IMR-90 (cell line): Measurements from ENCODE around the gene HSP90AA1. TPM values are rescaled to one million over a fixed set of nuclear protein-coding genes. Genes with fewer than 3 reads are reported as not detected.

Source experiments
- ATAC-seq: fragments of 200-7000 bp; cut with Tn5 transposase; 2 replicates; pipeline ENCODE4 v1.9.1; 2020; ENCODE audit warnings: low read depth, mild to moderate bottlenecking, moderate library complexity
- BruUV-seq: library from RNA; stranded (reverse); fragments of 400-500 nt; replicated peaks from 2 replicates; lab custom pipeline; 2021; lab: Mats Ljungman, UMichigan
- CTCF ChIA-PET: fragments of 300-600 bp; formaldehyde crosslinking; extraction: SDS; loops from one replicate; lab custom pipeline; 2021; ENCODE audit warnings: antibody characterized with exemption; lab: Yijun Ruan, JAX
- POLR2A ChIA-PET: fragments of 300-600 bp; sonication (Branson Sonifier 250); formaldehyde crosslinking; loops from one replicate; lab custom pipeline; 2022; ENCODE audit warnings: antibody characterized with exemption; ENCODE audit not compliant: unreplicated experiment; lab: Charles Lee
- DNase-seq: peaks from one replicate; pipeline ENCODE4 v3.0.0; 2013
- H2AFZ ChIP-seq: replicated peaks from 2 replicates; pipeline ENCODE3; 2013; ENCODE audit warnings: low read length, mild to moderate bottlenecking; ENCODE audit not compliant: poor library complexity
- H2AK5ac ChIP-seq: 2 replicates; pipeline ENCODE4 v1.6.1; 2013; ENCODE audit warnings: low read depth, low read length, inconsistent platforms
- H2AK9ac ChIP-seq: replicated peaks from 2 replicates; pipeline ENCODE3; 2013; ENCODE audit warnings: mild to moderate bottlenecking, low read depth, low read length, moderate library complexity; ENCODE audit not compliant: poor library complexity
- H2BK120ac ChIP-seq: 2 replicates; pipeline ENCODE4 v1.6.1; 2013; ENCODE audit warnings: low read depth, low read length, inconsistent platforms
- H2BK15ac ChIP-seq: 3 replicates; pipeline ENCODE4 v1.6.1; 2013; ENCODE audit warnings: low read depth, low read length, inconsistent platforms
- H2BK20ac ChIP-seq: 2 replicates; pipeline ENCODE4 v1.6.1; 2013; ENCODE audit warnings: low read depth, mild to moderate bottlenecking, inconsistent platforms, low read length, moderate library complexity
- H2BK5ac ChIP-seq: 2 replicates; pipeline ENCODE4 v1.6.1; 2013; ENCODE audit warnings: mild to moderate bottlenecking, low read depth, low read length, inconsistent platforms; ENCODE audit not compliant: poor library complexity, severe bottlenecking
- H3K14ac ChIP-seq: replicated peaks from 2 replicates; pipeline ENCODE4 v1.6.1; 2013; ENCODE audit warnings: low read depth, low read length, inconsistent platforms
- H3K18ac ChIP-seq: 2 replicates; pipeline ENCODE4 v1.6.1; 2013; ENCODE audit warnings: low read depth, low read length, control low read depth
- H3K23ac ChIP-seq: 2 replicates; pipeline ENCODE4 v1.6.1; 2013; ENCODE audit warnings: low read depth, low read length, inconsistent platforms
- H3K27ac ChIP-seq: 2 replicates; pipeline ENCODE4 v1.5.1; 2013; ENCODE audit warnings: mild to moderate bottlenecking, control low read depth, low read length; ENCODE audit not compliant: insufficient read depth
- H3K27me3 ChIP-seq: 2 replicates; pipeline ENCODE4 v1.6.1; 2013; ENCODE audit warnings: low read length; ENCODE audit not compliant: control insufficient read depth, insufficient read depth
- H3K36me3 ChIP-seq: 2 replicates; pipeline ENCODE4 v1.6.1; 2013; ENCODE audit warnings: low read length, mixed read lengths; ENCODE audit not compliant: control insufficient read depth, insufficient read depth
- H3K4ac ChIP-seq: 2 replicates; pipeline ENCODE4 v1.6.1; 2013; ENCODE audit warnings: low read depth, low read length, inconsistent platforms
- H3K4me1 ChIP-seq: 2 replicates; pipeline ENCODE4 v1.6.1; 2013; ENCODE audit warnings: low read length, mixed read lengths; ENCODE audit not compliant: control insufficient read depth, insufficient read depth
- H3K4me2 ChIP-seq: 2 replicates; pipeline ENCODE4 v1.6.1; 2013; ENCODE audit warnings: low read depth, mild to moderate bottlenecking, control low read depth, low read length, moderate library complexity
- H3K4me3 ChIP-seq: 2 replicates; pipeline ENCODE4 v1.5.1; 2013; ENCODE audit warnings: low read depth, mild to moderate bottlenecking, control low read depth, low read length, moderate library complexity; ENCODE audit not compliant: insufficient read depth
- H3K56ac ChIP-seq: 2 replicates; pipeline ENCODE4 v1.6.1; 2013; ENCODE audit warnings: low read length, inconsistent platforms; ENCODE audit not compliant: insufficient read depth; ENCODE audit errors: extremely low read depth
- H3K79me1 ChIP-seq, 2 experiments: 2 replicates each; pipeline ENCODE4 v1.6.1; 2013; ENCODE audit warnings: low read length in 2 of 2, inconsistent platforms in 1 of 2, low read depth in 1 of 2
- H3K9ac ChIP-seq: 2 replicates; pipeline ENCODE4 v1.6.1; 2013; ENCODE audit warnings: low read depth, low read length, control low read depth
- H3K9me1 ChIP-seq: 2 replicates; pipeline ENCODE4 v1.6.1; 2013; ENCODE audit warnings: low read length, inconsistent platforms; ENCODE audit not compliant: insufficient read depth
- H3K9me3 ChIP-seq: 2 replicates; pipeline ENCODE4 v1.6.1; 2013; ENCODE audit warnings: low read length; ENCODE audit not compliant: control insufficient read depth, insufficient read depth
- H4K20me1 ChIP-seq: 2 replicates; pipeline ENCODE4 v1.6.1; 2013; ENCODE audit warnings: low read length, inconsistent platforms; ENCODE audit not compliant: insufficient read depth
- H4K5ac ChIP-seq: 2 replicates; pipeline ENCODE4 v1.6.1; 2013; ENCODE audit warnings: mild to moderate bottlenecking, low read depth, low read length, control low read depth
- H4K8ac ChIP-seq, 2 experiments: 2 replicates each; pipeline ENCODE4 v1.6.1; 2013; ENCODE audit warnings: low read depth in 2 of 2, low read length in 2 of 2, control low read depth in 1 of 2, inconsistent platforms in 1 of 2
- H4K91ac ChIP-seq: 2 replicates; pipeline ENCODE4 v1.6.1; 2013; ENCODE audit warnings: low read depth, low read length, inconsistent platforms; ENCODE audit not compliant: insufficient read depth
- BHLHE40 ChIP-seq: fragments of 150-350 bp; IDR thresholded peaks from 2 replicates; pipeline ENCODE4 v1.6.1; 2016; ENCODE audit warnings: mild to moderate bottlenecking, low read depth, low read length
- CEBPB ChIP-seq: IDR thresholded peaks from 2 replicates; pipeline ENCODE4 v1.6.1; 2012; ENCODE audit warnings: low read depth, low read length, improper control_type of control experiment
- CHD1 ChIP-seq: IDR thresholded peaks from 2 replicates; pipeline ENCODE4 v1.6.1; 2012; ENCODE audit warnings: low read depth, low read length, improper control_type of control experiment
- FOS ChIP-seq: fragments of 150-350 bp; IDR thresholded peaks from 2 replicates; pipeline ENCODE4 v1.6.1; 2016; ENCODE audit warnings: low read depth, low read length
- MAFK ChIP-seq: IDR thresholded peaks from 2 replicates; pipeline ENCODE4 v1.6.1; 2012; ENCODE audit warnings: low read depth, low read length, improper control_type of control experiment
- MAZ ChIP-seq: IDR thresholded peaks from 2 replicates; pipeline ENCODE4 v1.6.1; 2012; ENCODE audit warnings: low read depth, mild to moderate bottlenecking, low read length, improper control_type of control experiment, moderate library complexity, borderline replicate concordance
- NFE2L2 ChIP-seq: fragments of 150-350 bp; IDR thresholded peaks from 2 replicates; pipeline ENCODE4 v1.6.1; 2016; ENCODE audit warnings: low read depth, mild to moderate bottlenecking, low read length
- POLR2A ChIP-seq: IDR thresholded peaks from 2 replicates; pipeline ENCODE4 v1.6.1; 2012; ENCODE audit warnings: mild to moderate bottlenecking, low read depth, low read length
- RAD21 ChIP-seq: IDR thresholded peaks from 2 replicates; pipeline ENCODE4 v1.6.1; 2012; ENCODE audit warnings: low read length, improper control_type of control experiment
- RCOR1 ChIP-seq: IDR thresholded peaks from 2 replicates; pipeline ENCODE4 v1.6.1; 2012; ENCODE audit warnings: mild to moderate bottlenecking, low read length, improper control_type of control experiment; ENCODE audit not compliant: insufficient replicate concordance
- RFX5 ChIP-seq: IDR thresholded peaks from 2 replicates; pipeline ENCODE4 v1.8.0; 2012; ENCODE audit warnings: low read depth, mild to moderate bottlenecking, low read length, moderate library complexity
- SMC3 ChIP-seq: fragments of 150-350 bp; IDR thresholded peaks from 2 replicates; pipeline ENCODE4 v1.6.1; 2016; ENCODE audit warnings: low read depth, mild to moderate bottlenecking, antibody characterized with exemption, low read length, moderate library complexity
- USF2 ChIP-seq: fragments of 150-350 bp; IDR thresholded peaks from 2 replicates; pipeline ENCODE4 v1.6.1; 2017; ENCODE audit warnings: mild to moderate bottlenecking, antibody characterized with exemption, low read length, low read depth
- WGBS, 2 experiments: methylation state at CpG; one replicate each; pipeline versions ENCODE4 v1.1.5 to v1.1.7; 2013; ENCODE audit warnings: missing lambda C conversion rate in 2 of 2; ENCODE audit not compliant: insufficient read length in 1 of 2; ENCODE audit errors: extremely low coverage in 2 of 2; 5-methylcytosine and 5-hydroxymethylcytosine counted together
- dilution Hi-C: fragments of 300-500 bp; cut with HindIII; formaldehyde crosslinking; loops from one replicate; pipeline ENCODE4 v1.14.3; 2018; ENCODE audit warnings: low sequenced_read_pairs; ENCODE audit not compliant: unreplicated experiment
- in situ Hi-C: fragments of 300-500 bp; cut with MboI; formaldehyde crosslinking; loops from 3 replicates; pipeline ENCODE4 v1.14.3; 2019; ENCODE audit warnings: low sequenced_read_pairs, inconsistent platforms, mixed read lengths
- intact Hi-C: fragments of 100-400 bp; cut with micrococcal nuclease; formaldehyde crosslinking; loops from 2 replicates; pipeline ENCODE4 v1.10.0; 2022
- polyA plus RNA-seq, 3 experiments: library from polyadenylated mRNA; depleted of rRNA; stranded (reverse); fragments of >200 nt; gene quantifications; 2 replicates each; pipeline ENCODE4 v1.2.3, GENCODE V29; 2012; ENCODE audit warnings: low replicate concordance in 1 of 3
- total RNA-seq: library from RNA; depleted of rRNA; stranded (reverse); fragments of >200 nt; gene quantifications from 2 replicates; pipeline ENCODE4 v1.2.3, GENCODE V29; 2012
- TF ChIP-seq, protein P1 (sequence below): conservative IDR thresholded peaks from 2 replicates; pipeline ENCODE4 v1.5.1; 2012; ENCODE audit warnings: mild to moderate bottlenecking, low read depth, low read length, improper control_type of control experiment
- TF ChIP-seq, protein P2 (sequence below): fragments of 150-350 bp; IDR thresholded peaks from 2 replicates; pipeline ENCODE4 v1.6.1; 2016; ENCODE audit warnings: low read depth, mild to moderate bottlenecking, low read length, moderate library complexity, borderline replicate concordance

The HSP90AA1 gene
- total and polyA plus RNA-seq, 2 of the 4 experiments (the other 2 are of a cell fraction): 535 to 578 TPM

DNA sequence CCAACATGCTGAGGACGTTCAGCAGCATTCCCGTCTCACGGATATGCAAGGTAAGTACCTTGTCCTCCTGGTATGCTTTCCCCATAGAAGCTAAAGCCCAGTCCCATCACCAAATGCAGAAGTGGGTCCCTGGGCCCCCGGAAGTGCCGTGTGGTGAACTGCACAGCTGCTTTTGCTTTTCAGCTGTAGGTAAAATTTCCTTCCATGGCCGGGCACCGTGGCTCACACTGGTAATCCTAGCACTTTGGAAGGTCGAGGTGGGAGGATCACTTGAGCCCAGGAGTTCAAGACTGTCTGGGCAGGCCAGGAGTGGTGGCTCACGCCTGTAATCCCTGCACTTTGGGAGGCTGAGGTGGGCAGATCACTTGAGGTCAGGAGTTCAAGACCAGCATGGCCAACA, 44.1 kb downstream of the HSP90AA1 start:
- Histone ChIP-seq H3K9me1 (no peaks in the 10 kb centered on the region), H3K36me3 (peaks cover 81% of the 10 kb centered on the region), H3K4me1 (no peaks in the 10 kb centered on the region), H3K4me3 (no peak overlapping the region), H2BK20ac (no peak overlapping the region), H4K8ac (no peak overlapping the region), H3K4me2 (no peak overlapping the region), H3K56ac (no peak overlapping the region), H3K14ac (no peak overlapping the region), H3K27ac (no peak overlapping the region), H3K23ac (no peak overlapping the region), H4K20me1 (peaks cover 8% of the 10 kb centered on the region), H3K9ac (no peak overlapping the region), H4K5ac (no peak overlapping the region), H3K79me1 (peaks cover 10 to 15% of the 10 kb centered on the region in 2 experiments), H3K18ac (no peak overlapping the region), H3K4ac (no peak overlapping the region), H2BK5ac (no peak overlapping the region), H2AK5ac (no peak overlapping the region), H2AFZ (no peak overlapping the region), H3K27me3 (no peaks in the 10 kb centered on the region), H3K9me3 (no peaks in the 10 kb centered on the region), H2BK120ac (no peak overlapping the region), H4K91ac (no peak overlapping the region), H2BK15ac (no peak overlapping the region), H2AK9ac (peak overlapping the region; percentile 79)
- in situ Hi-C loops (no loop called here), dilution Hi-C loops (no loop called here), intact Hi-C loops (no loop called here)
- BruUV-seq: no TSS peak
- ChIA-PET POLR2A (no interaction called here), CTCF (interaction anchor here (0.6 kb wide), 1 partner anchor 145 kb away, joined by 7 read pairs; no protein-coding TSS in a partner anchor)
- no peak for ATAC-seq
- TF ChIP-seq NFE2L2: no peak
- TF ChIP-seq, protein P1, sequence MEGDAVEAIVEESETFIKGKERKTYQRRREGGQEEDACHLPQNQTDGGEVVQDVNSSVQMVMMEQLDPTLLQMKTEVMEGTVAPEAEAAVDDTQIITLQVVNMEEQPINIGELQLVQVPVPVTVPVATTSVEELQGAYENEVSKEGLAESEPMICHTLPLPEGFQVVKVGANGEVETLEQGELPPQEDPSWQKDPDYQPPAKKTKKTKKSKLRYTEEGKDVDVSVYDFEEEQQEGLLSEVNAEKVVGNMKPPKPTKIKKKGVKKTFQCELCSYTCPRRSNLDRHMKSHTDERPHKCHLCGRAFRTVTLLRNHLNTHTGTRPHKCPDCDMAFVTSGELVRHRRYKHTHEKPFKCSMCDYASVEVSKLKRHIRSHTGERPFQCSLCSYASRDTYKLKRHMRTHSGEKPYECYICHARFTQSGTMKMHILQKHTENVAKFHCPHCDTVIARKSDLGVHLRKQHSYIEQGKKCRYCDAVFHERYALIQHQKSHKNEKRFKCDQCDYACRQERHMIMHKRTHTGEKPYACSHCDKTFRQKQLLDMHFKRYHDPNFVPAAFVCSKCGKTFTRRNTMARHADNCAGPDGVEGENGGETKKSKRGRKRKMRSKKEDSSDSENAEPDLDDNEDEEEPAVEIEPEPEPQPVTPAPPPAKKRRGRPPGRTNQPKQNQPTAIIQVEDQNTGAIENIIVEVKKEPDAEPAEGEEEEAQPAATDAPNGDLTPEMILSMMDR: no peak
- no peak for TF ChIP-seq RAD21
- TF ChIP-seq RCOR1: no peak
- TF ChIP-seq CHD1: no peak
- no peak for TF ChIP-seq USF2
- no peak for TF ChIP-seq POLR2A
- no peak for TF ChIP-seq FOS
- TF ChIP-seq MAZ: no peak
- no peak for TF ChIP-seq CEBPB
- no peak for TF ChIP-seq MAFK
- no peak for TF ChIP-seq SMC3
- TF ChIP-seq RFX5: no peak
- TF ChIP-seq, protein P2, sequence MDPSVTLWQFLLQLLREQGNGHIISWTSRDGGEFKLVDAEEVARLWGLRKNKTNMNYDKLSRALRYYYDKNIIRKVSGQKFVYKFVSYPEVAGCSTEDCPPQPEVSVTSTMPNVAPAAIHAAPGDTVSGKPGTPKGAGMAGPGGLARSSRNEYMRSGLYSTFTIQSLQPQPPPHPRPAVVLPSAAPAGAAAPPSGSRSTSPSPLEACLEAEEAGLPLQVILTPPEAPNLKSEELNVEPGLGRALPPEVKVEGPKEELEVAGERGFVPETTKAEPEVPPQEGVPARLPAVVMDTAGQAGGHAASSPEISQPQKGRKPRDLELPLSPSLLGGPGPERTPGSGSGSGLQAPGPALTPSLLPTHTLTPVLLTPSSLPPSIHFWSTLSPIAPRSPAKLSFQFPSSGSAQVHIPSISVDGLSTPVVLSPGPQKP: no peak
- TF ChIP-seq BHLHE40: no peak
- DNase-seq: no peak
- 88% methylated on average over 3 of the region's 9 CpGs; no CpG with 5 or more reads in 1 of the 2 experiments for WGBS, 2 experiments
